Activated CD8-positive, alpha-beta memory T cell treated with anti-CD3 and anti-CD28 coated beads for 36 hours (primary cell): Measurements from ENCODE around the gene STK40. TPM values are rescaled to one million over a fixed set of nuclear protein-coding genes. Genes with fewer than 3 reads are reported as not detected.

Experiments used
- CTCF ChIA-PET: fragments of 350-600 bp; sonication (Branson Sonifier 250); formaldehyde crosslinking; loops from one replicate; lab custom pipeline; 2021; ENCODE audit warnings: antibody characterized with exemption; lab: Charles Lee
- POLR2A ChIA-PET: fragments of 350-600 bp; sonication (Branson Sonifier 250); formaldehyde crosslinking; loops from one replicate; lab custom pipeline; 2021; ENCODE audit warnings: antibody characterized with exemption; lab: Charles Lee
- total RNA-seq, 2 experiments: library from RNA; stranded (reverse); gene quantifications; one replicate each; pipeline ENCODE4 v1.2.3, GENCODE V29; 2021

Gene STK40
- total RNA-seq, 2 experiments from 2014 or later: 59.9 to 60.4 TPM

GRCh38 chr1:36342426-36343185 is 43.1 kb downstream of the STK40 start:
- ChIA-PET CTCF (interaction anchor here (0.5 to 2.3 kb wide), 19 partner anchors 8 to 242 kb away, joined by 3 to 11 read pairs (median 4); partner anchors contain the start of gene EVA1B), POLR2A (no interaction called here)

GRCh38 chr1:36341626-36342320 is 44.0 kb downstream of the STK40 start:
- ChIA-PET CTCF (interaction anchor here (0.5 to 2.3 kb wide), 15 partner anchors 7 to 241 kb away, joined by 3 to 11 read pairs (median 4); no protein-coding TSS in a partner anchor), POLR2A (no interaction called here)

GRCh38 chr1:36339615-36340014 is 46.1 kb downstream of the STK40 start:
- ChIA-PET CTCF (no interaction called here), POLR2A (no interaction called here)

DNA sequence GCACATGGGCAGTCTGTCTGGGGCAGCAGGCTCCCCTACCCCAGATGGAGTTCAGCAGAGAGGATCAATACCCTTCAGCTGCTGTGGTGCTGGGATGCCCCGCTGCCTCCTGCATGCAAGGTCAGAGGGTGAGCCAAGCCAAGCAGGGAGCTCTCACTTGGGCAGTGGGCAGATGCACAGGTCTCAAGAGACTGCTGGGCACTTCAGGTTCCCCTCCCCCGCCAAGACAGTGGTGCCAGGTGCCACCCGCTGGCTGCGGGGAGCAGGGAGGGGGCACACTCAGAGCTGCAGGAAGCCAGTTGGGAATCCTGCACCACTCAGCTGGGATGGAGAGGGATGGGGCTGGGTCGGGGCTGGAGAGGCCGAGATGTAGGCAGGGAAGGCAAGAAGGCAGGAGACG is 46.5 kb downstream of the STK40 start:
- CTCF ChIA-PET: no interaction called here
- POLR2A ChIA-PET: no interaction called here

- CTCF ChIA-PET: no interaction called here
Measured at GRCh38 chr1:36337830-36338229, 47.9 kb downstream of the STK40 start.

GRCh38 chr1:36330940-36331339 is 54.8 kb downstream of the STK40 start:
- ChIA-PET CTCF (no interaction called here), POLR2A (no interaction called here)

More at GRCh38 chr1:36337830-36338229, 47.9 kb downstream of the STK40 start:
- POLR2A ChIA-PET: no interaction called here

GRCh38 chr1:36329817-36330216 is 55.9 kb downstream of the STK40 start:
- CTCF ChIA-PET: interaction anchor here (1.0 kb wide), 1 partner anchor 13 kb away, joined by 3 read pairs; no protein-coding TSS in a partner anchor
- POLR2A ChIA-PET: no interaction called here

- ChIA-PET POLR2A (no interaction called here), CTCF (interaction anchor here (1.1 kb wide), 1 partner anchor 15 kb away, joined by 3 read pairs; no protein-coding TSS in a partner anchor)
Measured at GRCh38 chr1:36328713-36329112, 57.0 kb downstream of the STK40 start.

DNA sequence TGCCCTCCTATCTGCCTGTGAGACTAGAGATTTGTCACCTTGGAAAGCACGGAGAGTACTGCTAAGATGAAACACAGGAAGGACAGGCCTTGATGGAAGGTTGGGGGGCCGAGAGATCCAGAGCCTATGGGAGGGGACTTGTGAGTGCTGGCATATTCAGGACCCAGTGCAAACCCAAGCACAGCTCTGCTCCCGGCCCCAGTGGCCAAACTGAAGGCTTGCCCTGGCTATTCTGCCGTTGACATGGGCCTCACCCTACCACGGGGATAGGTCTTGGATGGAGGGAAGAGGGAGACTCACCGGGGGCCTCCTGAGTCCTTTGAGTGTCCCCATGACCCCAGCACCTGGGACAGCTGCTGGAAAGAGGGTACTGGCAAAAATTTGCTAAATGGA is 57.6 kb downstream of the STK40 start:
- POLR2A ChIA-PET: no interaction called here
- CTCF ChIA-PET: interaction anchor here (1.1 kb wide), 1 partner anchor 16 kb away, joined by 3 read pairs; no protein-coding TSS in a partner anchor

DNA sequence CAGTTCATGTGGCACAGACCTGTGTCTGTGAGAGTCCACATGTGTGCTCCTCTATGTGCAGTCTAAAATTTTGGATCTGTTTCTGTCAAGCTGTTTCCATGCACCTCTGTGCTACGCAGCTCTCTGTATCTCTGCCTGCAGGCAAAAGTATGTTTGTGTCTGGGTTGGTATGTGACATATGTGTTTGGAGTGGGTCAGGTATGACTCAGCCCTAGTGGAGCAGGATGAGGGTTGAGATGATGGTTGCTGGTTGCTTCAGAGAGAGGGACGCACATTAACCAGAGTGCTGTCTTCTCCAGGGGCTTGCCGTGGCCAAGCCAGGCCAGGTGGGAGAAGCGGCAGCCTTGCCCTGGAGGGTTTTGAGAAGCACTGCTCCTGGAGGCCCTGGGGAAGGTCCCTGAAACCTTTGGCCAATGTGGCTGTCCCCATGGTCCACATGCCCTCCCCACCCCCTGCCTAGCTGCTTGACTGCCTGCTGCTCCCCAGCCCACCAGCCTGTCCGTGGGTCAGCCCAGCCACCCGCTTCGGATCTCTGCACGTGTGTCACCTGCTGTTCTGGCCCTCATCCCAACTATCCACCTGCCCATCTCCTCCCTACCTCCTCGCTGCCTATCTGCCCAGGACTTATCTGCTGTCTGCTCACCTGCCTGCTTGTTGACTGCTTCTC is 58.2 kb downstream of the STK40 start:
- POLR2A ChIA-PET: no interaction called here
- CTCF ChIA-PET: no interaction called here

GRCh38 chr1:36326499-36326898 is 59.2 kb downstream of the STK40 start:
- ChIA-PET CTCF (interaction anchor here (0.6 kb wide), 1 partner anchor 39 kb away, joined by 3 read pairs; no protein-coding TSS in a partner anchor), POLR2A (interaction anchor here (0.6 kb wide), 1 partner anchor 807 kb away, joined by 3 read pairs; no protein-coding TSS in a partner anchor)

DNA sequence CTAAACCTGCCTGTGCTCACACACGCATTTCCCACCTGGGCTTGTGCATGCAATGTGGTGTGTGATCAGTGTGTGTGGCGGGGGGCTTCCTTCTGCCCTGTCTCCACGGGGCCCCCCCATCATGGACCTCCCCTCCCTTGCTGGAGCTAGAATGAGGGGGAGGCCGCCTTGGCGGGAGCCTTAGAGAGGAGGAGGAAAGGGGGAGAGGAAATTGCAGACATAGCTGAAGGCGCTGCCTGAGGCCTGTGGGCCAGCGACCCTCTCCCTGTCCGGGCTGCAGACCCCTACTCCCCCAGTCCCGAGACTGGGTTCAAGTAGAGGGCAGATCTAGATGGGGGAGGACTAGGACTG is 61.4 kb downstream of the STK40 start:
- POLR2A ChIA-PET: interaction anchor here (0.5 to 0.8 kb wide), 2 partner anchors 20 to 73 kb away, joined by 3 to 6 read pairs; no protein-coding TSS in a partner anchor
- CTCF ChIA-PET: interaction anchor here (0.7 to 1.4 kb wide), 3 partner anchors 9 to 25 kb away, joined by 4 read pairs; no protein-coding TSS in a partner anchor

GRCh38 chr1:36323636-36324352 is 61.9 kb downstream of the STK40 start, which contains the start of gene EVA1B:
Gene EVA1B, minus strand, starts transcription at chr1:36323645. Its CDS starts 608 bp downstream, at chr1:36323037.
- CTCF ChIA-PET: interaction anchor here (0.9 to 1.4 kb wide), 7 partner anchors 19 to 175 kb away, joined by 3 to 4 read pairs (median 4); partner anchors contain the start of gene TRAPPC3
- POLR2A ChIA-PET: interaction anchor here (0.5 to 1.8 kb wide), 3 partner anchors 17 to 73 kb away, joined by 3 to 8 read pairs (median 6); partner anchors contain the start of gene SH3D21

GRCh38 chr1:36322786-36323635 is 62.7 kb downstream of the STK40 start:
- CTCF ChIA-PET: interaction anchor here (0.7 to 1.4 kb wide), 9 partner anchors 16 to 174 kb away, joined by 3 to 4 read pairs (median 4); partner anchors contain the start of genes SH3D21 and TRAPPC3
- POLR2A ChIA-PET: interaction anchor here (1.8 kb wide), 1 partner anchor 16 kb away, joined by 8 read pairs; the partner anchor contains the start of gene SH3D21

GRCh38 chr1:36322041-36322785 is 63.5 kb downstream of the STK40 start:
- ChIA-PET POLR2A (interaction anchor here (0.6 to 1.8 kb wide), 2 partner anchors 14 to 15 kb away, joined by 3 to 8 read pairs; partner anchors contain the start of gene SH3D21), CTCF (interaction anchor here (0.7 to 1.4 kb wide), 5 partner anchors 16 to 47 kb away, joined by 3 to 4 read pairs (median 3); partner anchors contain the start of gene SH3D21)
